HG03520 (cell line): ENCODE results near the gene SYNM.
"Not testable (repeated sequence)": the region's sequence is repeated elsewhere in the genome, so short reads cannot be mapped to it uniquely, and the experiment has no call there.

Source experiments
- ATAC-seq: cut with Tn5 transposase; IDR thresholded peaks from one replicate; pipeline ENCODE4 v1.9.1; 2021; ENCODE audit warnings: mild to moderate bottlenecking, moderate library complexity; ENCODE audit not compliant: unreplicated experiment

SYNM gene

DNA sequence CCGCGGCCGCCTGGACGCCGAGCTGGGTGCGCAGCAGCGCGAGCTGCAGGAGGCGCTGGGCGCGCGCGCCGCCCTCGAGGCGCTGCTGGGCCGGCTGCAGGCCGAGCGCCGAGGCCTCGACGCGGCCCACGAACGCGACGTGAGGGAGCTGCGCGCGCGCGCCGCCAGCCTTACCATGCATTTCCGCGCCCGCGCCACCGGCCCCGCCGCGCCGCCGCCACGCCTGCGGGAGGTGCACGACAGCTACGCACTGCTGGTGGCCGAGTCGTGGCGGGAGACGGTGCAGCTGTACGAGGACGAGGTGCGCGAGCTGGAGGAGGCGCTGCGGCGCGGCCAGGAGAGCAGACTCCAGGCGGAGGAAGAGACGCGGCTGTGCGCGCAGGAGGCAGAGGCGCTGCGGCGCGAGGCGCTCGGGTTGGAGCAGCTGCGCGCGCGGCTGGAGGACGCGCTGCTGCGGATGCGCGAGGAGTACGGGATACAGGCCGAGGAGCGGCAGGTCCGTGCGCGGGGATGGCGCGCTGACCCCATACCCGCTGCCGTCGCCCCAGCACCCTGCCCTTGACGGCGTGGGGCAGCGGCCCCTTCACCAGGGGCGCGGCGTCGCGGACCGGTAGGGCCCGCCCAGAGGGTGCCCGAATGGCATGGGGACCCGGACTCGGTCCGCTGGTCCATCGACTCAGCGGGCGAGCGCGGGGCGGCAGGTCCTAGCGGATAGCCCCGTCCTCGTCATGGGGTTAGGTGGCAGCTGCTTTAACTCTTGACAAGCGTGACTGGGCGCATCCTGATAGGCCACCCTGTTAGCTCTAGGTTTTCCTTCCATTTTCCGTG is 848 bp downstream of the SYNM start:
- peak; percentile 29 for ATAC-seq

DNA sequence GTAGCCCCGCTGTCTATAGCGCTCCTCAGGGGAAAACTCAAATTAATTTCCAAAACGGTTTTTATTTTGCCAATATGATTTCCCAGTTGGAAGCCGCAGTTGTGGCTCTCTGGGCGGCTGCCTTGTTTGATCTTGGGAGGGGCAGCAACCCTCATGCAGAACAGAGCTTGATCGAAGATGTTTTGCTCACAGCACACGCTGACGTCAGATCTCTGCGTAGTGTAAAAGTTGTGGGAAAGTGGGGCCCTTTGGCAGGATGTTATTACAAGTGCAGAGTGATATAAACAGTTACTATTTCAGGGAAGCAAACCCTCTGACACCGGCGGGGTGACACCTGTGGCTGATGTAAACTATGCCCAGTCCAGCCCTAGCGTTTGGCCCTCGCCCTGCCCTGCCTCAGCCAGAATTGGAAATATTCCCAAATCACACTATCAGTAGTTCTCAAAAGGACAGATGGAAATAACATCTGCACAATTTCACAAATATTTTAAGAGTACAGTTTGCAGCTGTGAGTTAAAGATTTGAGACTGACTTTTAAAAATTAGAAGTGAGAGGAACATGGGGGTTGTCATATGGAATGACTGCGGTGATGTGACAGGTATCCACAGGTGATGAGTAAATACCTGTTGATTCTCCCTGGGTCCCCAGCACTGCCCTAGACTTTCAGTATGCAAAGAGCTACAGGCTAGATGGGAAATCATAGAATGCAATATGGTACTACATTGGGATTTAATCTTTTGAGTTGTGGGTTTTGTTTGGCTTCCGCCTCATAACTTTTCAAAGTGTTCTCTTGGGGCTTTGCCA is 1.7 kb downstream of the SYNM start:
- ATAC-seq, result no peak

DNA sequence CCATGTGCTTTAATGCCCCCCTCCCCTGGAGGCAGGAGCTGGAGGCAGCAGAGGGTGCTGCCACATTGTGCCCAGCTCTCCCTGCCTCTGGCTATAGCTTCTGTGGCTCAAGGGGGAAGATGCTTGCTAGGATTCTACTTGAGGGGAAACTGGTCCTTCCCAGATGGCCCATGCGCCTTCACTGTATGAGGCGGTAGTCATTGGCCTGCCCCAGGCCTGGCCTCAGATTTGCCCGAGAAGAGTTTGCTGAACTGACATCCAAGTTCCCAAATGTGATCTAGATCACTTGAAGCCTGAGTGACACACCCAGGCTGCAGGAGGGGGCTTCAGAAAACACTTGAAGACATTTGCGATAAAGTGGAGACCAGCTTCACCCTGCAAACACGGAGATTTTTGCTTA is 4.1 kb downstream of the SYNM start:
- ATAC-seq, result no peak

DNA sequence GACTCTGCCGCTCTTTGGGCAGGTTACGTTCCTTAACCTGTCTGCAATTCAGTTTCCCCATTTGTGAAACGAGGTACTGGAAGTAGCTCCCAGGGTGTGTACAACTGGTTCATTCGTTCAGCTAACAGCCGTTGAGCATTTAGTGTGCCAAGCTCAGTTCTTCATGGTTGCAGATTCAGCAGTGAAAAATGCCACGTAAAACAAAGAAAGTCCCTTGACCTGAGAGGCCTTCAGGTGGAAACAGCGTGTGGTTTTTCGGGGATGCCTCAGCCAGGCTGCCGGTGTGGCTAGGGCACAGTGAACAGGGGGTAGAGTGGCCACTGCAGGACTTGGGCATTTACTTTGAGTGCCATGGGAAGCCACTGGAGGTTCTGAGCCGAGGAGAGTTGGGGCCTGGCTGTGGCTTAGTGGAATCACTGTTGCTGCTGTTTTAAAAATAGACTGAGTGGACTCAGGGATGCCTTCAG is 4.7 kb downstream of the SYNM start:
- ATAC-seq, result no peak

DNA sequence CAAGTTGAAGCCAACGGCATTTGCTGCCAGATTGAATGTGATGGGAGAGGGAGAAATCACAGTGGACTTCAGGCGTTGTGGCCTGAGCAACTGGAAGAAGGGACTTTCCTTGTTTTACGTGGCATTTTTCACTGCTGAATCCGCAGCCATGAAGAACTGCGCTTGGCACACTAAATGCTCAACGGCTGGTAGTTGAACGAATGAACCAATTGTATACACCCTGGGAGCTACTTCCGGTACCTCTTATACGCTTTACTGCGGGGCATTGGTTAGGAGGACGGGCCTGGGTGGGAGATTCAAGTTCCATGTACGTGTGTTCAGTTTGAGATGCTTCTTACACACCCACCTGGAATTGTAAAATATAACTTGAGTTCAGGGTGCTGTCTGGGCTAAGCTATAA is 5.2 kb downstream of the SYNM start:
- ATAC-seq, result no peak

DNA sequence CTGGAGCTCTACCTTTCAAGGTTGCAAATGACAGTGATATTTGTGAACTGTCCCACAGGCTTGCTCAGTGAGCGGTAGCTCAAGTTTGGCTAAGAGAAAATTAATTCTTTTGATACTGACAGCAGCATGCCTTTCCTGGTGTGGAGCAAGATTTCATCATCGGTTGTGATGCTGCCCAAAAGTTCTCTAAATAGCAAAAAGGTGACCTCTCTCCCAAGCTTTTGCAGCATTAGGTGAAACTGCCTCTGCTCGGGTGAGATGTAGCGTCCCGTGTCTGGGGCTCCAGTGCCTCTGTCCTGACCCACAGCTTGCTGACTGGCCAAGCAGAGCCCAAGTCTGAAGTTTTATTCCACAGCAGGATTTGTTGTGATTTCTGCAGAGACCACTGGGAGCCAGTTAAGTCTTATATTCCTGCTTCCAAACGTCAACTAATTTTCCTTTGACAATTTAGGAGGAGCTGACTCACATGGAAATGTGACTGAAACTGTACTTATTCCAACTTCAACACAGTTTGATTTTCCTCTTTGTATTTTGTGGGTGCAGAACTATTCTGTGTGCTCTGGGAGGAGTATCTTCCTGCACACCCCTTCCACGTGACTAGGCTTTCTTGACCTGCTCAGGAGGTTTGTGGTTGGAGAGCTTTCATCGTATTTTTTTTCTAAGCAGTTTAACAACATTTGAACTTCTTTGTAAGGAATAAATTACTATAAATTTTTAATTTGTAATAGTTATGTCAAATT is 5.9 kb downstream of the SYNM start:
- ATAC-seq, result no peak

DNA sequence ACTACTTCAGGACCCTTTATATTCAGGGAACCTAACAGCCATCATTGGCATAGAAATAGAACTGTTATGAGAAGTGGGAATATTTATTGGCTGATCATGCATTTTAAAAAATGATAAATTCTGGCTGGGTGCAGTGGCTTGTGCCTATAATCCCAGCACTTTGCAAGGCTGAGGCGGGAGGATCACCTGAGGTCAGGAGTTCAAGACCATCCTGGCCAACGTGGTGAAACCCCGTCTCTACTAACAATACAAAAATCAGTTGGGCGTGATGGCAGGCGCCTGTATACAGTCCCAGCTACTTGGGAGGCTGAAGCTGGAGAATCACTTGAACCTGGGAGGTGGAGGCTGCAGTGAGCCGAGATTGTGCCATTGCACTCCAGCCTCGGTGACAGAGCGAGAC is 6.8 kb downstream of the SYNM start:
- ATAC-seq, result not testable (repeated sequence)

DNA sequence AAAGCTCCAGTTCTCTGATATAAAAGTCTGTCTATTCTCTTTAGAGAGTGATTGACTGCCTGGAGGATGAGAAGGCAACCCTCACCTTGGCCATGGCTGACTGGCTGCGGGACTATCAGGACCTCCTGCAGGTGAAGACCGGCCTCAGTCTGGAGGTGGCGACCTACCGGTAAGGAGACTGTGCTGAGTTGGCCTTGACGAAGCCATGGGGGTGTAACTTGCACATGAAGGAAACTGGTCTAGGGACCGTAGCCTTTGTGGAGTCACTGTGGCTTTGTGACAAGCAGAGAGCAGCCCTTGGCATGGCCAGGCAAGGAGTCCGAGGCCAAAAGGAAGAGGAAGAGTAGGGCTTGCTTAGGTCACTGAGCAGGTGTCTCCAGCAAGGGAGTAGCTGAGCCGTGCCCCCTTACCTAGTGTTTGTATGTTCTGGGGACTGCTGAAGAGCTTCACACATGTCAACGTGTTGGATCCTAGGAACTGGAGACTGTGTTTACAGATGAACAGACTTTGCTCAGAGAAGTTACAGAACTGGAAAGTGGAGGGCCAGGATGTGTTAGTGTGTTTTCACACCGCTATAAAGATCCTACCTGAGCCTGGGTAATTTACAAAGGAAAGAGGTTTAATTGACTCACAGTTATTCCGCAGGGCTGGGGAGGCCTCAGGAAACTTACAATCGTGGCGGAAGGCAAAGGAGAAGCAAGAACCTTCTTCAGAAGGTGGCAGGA is 8.8 kb downstream of the SYNM start:
- ATAC-seq, result no peak

DNA sequence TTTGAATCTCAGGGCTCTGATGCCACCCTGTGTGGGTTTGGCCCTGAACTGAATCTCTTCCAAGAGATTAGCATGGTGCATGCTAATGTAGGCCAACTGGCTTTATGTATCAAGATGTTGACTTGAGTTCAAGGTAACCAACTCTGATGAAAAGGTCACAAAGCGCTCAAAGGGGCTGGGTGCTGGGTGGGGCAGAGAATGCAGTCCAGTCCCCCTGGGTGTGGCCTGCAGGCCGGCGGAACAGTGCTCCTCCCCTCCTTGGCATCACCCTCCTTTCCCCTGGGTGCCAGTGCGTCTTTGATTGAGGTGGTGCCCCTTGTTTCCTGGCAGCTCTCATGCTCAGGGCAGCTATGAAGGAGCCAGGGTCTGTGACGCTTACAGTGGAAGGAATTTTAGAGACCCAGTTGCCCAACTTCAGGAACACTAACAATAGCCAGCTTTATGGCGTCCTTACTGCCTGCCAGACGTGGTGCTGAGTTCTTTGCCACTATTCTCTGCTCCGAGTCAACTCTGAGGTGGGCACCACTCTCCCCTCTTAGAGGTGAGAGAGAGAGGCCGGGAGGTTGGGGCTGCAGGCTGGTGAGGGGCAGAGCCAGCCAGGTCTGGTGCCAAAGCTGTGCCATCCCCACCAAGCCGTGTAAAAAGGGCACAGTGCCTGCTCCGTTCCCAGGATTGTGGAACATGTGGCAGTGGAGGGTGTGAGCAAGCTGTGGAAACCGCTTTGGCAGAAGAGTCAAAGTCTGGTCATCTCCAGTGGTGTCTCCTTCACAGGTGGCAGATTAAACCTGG is 9.8 kb downstream of the SYNM start:
- ATAC-seq, result no peak

DNA sequence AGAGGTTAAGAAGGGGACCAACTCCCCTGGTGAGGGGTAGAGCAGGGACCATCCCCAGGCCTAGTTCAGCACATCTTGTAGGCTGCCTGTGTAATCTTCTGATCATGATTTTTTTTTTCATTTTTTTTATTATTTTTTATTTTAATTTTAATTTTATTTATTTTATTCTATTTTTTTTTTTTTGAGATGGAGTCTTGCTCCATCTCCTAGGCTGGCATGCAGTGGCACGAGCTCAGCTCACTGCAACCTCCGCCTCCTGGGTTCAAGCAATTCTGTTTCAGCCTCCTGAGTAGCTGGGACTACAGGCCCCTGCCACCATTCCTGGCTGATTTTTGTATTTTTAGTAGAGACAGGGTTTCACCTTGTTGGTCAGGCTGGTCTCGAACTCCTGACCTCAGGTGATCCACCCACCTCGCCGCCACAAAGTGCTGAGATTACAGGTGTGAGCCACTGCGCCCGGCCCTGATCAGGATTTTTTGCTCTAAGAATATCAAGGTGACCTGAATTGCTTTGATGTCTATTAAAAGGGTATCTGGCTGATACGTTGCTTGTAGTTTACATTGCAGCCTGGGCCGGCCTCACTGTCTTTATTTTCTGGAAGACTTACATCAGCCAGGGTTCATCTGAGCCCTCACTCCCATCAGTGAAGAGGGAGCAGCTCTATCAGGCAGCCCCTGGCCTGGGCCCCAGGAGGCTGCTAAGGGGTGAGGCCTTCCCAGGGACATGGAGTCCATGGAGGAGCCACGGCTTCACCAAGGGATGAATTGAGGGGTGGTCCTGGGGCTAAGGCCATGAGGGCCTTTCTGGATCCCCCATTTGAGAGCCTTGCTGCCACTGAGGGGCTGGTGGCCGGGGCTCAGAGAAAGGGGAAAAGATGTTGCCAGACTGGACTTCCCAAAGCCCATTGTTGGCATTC is 10.7 kb downstream of the SYNM start:
- ATAC-seq, result no peak

DNA sequence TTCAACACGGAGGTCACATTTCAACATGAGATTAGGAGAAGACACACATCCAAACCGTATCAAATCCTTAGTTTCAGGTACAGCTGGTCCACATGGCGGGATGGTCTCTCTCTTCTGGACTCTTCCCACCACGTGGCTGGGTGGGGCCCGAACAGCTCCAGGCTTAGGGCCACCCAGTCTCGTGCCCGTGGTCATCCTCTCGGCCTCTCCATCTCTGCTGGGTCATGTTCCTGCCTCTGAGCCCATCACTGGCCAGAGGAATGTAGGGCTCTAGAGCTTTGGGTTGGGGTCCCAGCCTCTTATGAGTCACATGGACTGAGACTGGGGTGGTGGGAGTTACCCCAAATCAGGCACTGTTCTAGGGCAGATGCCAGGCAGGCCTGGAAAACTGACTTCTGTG is 12.2 kb downstream of the SYNM start:
- ATAC-seq, result no peak

DNA sequence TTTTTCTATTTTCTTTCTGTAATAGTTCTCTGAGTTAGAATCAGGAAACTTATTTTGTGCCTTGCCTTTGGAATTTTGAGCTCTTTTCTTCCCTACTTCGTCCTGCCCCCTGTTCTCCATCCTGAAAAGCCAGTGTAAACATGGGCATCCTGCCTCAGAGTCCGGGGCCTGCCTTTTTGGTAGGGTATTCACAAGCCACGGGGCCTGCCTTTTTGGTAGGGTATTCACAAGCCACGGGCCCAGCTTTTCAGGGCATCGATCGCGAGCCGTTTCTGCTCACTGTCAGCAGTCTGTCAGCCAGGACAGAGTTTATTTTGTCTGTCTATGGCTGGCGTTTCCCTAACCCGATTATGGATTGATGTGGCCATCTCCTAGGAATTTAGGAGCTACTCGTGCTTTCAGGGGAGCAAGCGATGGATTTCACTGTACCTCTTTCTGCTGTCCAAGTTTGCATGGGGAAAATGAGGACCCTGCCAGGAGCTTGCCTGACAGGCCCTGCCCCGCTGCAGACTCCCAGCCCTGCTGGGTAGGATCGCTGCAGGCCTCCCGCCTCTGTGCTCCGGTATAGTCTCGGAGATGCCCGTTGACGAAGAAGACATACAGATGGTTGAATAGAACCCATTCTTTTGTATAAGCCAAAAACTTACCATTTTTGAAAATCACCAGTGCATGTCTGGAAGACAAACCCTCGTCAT is 12.8 kb downstream of the SYNM start:
- no peak for ATAC-seq

DNA sequence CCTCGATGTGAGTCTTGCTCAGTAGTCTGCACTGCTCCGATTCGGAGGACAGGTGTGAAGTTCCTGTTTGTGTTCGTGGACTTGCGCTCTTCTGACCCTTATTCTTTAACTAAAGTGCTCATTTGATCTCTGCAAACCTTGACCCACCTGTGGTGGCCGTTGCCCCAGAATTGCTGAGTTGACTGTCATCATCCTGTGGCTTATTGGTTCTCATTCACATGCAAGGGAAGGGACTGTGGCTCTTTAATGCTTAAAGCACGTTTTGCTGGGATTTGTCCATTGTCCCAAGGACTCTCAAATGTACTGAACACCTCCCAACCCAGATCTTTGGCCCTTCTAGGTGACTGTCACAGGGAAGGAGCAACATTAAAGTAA is 13.4 kb downstream of the SYNM start:
- no peak for ATAC-seq

DNA sequence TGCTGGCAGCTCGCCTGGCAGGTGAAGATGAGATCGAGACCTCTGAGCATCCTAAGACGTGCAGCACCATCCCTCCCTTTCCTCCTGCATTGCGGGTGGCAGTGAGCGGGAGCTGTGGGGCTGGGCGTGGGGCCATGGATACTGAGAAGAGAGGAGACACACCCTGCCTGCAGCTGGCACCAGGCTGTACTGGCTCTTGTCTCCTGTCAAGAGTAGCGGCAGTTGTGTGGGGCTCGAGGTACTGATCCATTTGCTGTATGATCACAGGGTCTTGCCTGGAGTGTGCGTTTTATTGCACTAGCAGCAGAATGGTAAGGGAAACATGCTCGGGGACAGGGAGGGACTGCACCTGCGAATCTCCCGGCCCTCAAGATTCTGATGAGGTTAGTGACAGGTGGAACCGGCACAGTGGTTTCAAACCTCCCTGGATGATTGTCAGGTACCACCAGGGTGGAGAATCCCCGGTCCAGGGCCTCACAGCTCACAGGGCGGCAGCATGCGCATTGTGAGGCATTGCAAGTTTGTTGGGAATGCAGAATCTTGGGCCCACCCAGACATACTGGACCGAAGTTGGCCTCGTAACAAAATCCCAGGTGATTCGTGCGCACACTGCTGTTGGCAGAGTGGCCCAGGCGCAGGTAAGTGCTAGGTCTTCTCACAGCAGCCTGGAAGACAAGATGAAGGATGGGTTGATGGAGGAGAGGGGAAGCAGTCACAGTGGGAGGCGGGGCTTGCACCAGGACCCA is 14.1 kb downstream of the SYNM start:
- ATAC-seq, result no peak

DNA sequence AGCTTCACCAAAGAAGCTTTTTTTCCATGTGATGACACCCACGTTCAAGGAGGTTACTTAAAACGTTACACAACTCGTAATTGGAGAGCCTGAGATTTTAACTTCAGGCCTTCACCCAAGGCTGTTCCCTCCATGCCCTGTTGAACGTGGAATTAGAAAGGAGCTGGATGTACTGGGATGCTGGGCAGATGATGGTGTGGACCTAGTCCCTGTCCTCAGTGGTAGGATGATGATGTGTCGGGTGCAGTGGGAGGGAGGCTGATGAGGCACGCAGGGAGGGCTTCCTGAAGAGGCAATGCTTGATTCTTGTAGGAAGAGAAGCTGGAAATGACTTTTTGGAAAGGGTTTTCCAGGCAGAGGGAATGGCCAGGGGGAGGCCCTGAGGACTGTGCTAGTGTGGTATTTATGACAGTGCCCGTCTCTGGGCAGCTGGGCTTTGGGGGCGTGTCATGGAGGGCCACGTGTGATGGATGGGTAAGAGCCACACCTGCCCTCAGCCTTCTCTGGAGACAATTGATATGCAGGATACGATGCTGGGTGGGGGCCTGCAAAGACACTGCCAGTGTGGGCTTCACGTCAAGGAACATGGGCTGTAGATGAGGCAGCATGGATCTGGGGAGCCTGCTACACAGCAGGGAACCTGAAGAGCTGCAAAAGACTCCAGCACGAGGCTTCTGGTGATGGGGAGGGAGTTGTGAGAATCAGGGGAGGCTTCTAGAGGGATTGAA is 15.3 kb downstream of the SYNM start:
- no peak for ATAC-seq

DNA sequence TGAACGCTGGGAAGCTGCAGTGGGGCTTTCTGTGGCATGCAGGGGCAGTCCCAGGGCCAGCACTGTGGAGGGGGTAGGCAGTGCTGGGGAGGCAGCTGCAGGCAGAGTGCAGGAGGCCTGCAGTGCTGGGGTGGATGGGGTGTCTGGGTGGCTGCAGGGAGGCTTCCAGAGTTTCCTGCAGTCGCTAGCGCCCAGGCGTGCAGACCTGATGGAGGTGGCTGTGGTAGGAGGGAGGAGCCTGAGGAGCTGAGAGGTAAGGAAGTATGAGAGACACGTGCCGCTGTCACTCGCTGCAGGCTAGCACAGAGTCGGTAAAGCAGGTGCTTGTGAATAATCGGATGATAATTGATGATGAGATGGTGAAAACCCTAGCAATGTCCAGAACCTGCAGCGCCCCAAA is 16.3 kb downstream of the SYNM start:
- no peak for ATAC-seq
